KBM-7 (cell line): ENCODE measurements around the gene N4BP2L1.

Experiments used
- DNase-seq: peaks from one replicate; pipeline ENCODE4 v3.0.0-alpha.2; 2015
- in situ Hi-C: fragments of 300-500 bp; cut with MboI; formaldehyde crosslinking; loops from 2 replicates; pipeline ENCODE4 v1.14.3; 2020; ENCODE audit warnings: low sequenced_read_pairs, low pct_unique_long_range_greater_than_20kb, mixed read lengths

The N4BP2L1 gene

GRCh38 chr13:32443111-32443510, 15.2 kb upstream of the N4BP2L1 start:
- in situ Hi-C loops, result no loop called here
- peak; percentile 53 for DNase-seq

GRCh38 chr13:32438871-32439270, 10.9 kb upstream of the N4BP2L1 start:
- no peak for DNase-seq
- in situ Hi-C loops, result no loop called here

DNA sequence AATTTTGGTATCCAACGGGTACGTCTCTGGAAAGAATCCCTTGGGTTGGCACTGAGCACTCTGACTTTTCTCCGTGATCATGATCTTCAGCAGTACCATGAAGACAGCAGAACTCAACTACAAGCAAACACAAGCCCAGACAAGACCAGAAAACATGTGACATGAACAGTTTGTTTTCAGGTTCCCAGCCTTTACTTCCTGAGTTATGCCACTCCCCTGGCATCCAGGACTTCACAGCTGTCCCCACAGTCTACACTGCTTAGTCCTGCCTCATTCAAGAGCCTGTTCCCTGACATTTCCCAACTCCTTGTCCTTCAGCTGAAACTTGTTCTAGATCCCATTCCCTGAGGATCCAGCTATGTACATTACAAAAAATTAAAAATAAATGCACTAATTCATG, 4.9 kb upstream of the N4BP2L1 start:
- peak; percentile 58 for DNase-seq
- in situ Hi-C loops, result no loop called here

GRCh38 chr13:32431361-32431760, 3.4 kb upstream of the N4BP2L1 start:
- DNase-seq, result no peak
- in situ Hi-C loops, result no loop called here

DNA sequence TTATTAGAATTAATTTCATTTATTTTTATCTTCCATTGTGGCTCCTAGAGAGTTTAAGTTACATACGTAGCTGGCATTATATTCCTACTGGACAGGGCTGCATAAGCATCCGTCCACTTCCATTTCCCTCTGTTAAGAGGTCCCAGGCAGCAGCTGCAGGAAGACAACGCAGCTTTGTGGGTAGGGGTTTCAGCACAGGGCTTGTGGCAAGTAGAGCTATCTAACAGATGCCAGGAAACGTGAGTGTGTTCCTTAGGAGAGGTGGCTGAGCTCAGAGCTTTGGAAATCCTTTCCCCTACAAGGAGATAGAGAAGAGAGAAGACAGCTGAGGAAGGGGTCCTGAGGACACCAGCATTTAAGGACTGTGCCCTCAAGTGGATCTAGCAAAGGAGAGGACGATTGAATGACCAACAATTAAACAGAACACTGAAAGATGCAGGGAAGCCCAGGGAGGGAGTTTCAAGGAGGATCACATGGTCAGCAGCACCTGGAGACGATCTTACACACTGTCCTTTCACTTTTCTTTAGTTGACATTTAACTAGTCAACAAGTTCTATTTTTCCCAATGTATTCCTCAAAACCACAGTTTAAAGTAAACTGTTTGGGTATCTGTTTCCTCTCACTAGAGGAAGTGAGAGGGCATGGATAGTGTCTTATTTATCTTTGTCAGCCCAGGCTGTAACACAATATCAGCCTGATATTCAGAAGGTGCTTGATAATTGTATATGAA, 2.3 kb upstream of the N4BP2L1 start:
- in situ Hi-C loops, result no loop called here
- DNase-seq, result peak; percentile 49

GRCh38 chr13:32429433-32429909, 1.5 kb upstream of the N4BP2L1 start:
- DNase-seq, result no peak
- in situ Hi-C loops, result no loop called here

- DNase-seq, result peak; percentile 63
- in situ Hi-C loops, result no loop called here
Measured at GRCh38 chr13:32428581-32429432, 877 bp upstream of the N4BP2L1 start.

GRCh38 chr13:32426990-32427851, 709 bp downstream of the N4BP2L1 start:
- no peak for DNase-seq
- in situ Hi-C loops, result no loop called here

GRCh38 chr13:32426191-32426989, 1.5 kb downstream of the N4BP2L1 start:
- peak; percentile 75 for DNase-seq
- in situ Hi-C loops, result no loop called here

GRCh38 chr13:32425158-32425557, 2.8 kb downstream of the N4BP2L1 start:
- in situ Hi-C loops, result no loop called here
- no peak for DNase-seq

DNA sequence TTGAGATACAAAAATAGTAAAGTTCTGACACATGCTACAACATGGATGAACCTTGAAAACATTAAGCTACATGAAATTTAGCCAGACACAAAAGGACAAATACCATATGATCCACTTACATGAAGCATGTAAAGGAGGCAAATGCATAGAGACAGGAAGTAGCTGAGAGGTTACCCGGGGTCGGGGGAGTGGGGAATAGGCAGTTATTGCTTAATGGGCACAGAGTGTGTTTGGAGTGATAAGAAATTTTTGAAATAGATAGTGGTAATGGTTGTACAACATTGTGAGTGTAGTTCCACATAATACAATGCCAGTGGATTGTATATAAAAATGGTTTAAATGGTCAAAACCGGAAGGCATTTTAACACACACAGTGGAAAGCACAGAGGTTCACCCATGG, 4.3 kb downstream of the N4BP2L1 start:
- DNase-seq, result peak; percentile 83
- in situ Hi-C loops, result no loop called here

- no peak for DNase-seq
- in situ Hi-C loops, result no loop called here
Measured at GRCh38 chr13:32419862-32420261, 8.1 kb downstream of the N4BP2L1 start.

DNA sequence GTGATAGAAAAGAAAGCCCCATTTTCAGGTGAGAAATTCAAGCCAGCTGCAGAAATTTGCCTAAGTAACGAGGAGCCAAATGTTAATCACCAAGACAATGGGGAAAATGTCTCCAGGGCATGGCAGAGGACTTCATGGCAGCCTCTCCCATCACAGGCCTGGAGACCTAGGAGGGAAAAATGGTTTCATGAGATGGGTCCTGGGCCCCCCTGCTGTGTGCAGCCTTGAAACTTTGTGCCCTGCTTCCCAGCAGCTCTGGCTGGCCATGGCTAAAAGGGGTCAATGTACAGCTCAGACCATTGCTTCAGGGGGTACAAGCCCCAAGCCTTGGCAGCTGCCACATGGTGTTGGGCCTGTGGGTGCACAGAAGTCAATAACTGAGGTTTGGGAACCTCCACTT, 9.9 kb downstream of the N4BP2L1 start:
- in situ Hi-C loops, result no loop called here
- no peak for DNase-seq

DNA sequence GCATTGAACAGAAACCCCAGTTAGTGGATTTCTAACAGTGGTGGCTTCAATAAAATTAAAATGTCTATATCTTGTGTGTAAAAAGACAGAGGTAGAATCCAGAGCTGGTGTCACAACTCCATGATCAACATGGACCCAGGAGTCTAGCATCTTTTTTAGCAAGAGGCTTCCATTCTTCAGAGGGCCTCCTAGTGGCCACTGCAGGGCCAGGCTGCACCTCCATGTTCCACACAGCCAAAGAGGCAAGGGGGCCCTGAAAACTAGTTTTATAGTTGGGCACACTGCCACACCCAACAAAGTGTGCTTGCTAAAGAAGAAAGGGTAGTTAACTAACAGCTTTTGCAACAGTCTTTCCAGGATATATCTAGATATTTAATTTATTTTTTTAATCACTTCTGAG, 12.9 kb downstream of the N4BP2L1 start:
- in situ Hi-C loops, result no loop called here
- DNase-seq, result peak; percentile 34

DNA sequence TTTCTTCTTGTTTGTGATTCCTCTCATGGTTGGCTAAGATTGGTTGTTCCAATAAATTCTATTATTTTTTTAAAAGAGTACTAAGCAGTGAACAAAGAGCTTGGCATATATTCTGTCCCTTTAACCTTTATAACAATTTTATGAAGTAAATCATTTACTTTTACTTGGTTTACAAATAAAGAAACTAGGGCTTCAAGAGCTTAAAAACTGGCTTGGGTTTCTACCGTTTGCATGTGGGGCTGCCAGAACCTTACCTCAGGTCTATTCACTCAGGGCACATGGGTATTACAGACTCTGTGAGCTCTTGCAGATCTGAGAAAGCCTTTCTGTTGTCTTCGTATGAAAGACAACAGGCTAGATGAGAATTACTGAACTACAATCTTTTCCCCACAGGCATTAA, 13.3 kb downstream of the N4BP2L1 start:
- in situ Hi-C loops, result no loop called here
- no peak for DNase-seq

DNA sequence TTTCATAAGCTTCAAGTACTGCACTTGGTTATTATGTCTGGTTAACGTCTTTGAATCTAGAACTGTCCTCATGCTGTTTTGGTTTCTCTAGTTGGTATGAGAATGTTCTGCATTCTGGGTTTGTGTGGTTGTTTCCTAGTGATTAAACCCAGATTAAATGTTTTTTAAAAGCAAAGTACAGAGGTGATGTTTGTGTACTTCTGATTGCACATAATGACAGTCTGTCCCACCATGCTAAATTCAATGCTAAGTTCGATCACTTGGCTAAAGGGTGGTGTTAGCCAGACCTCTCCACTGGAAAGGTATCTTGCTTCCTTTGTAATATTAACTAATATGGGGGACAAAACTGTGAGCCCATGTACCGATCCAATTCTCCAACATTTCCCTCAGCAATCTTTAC, 14.6 kb downstream of the N4BP2L1 start:
- no peak for DNase-seq
- in situ Hi-C loops, result no loop called here

GRCh38 chr13:32409561-32410421, 18.1 kb downstream of the N4BP2L1 start:
- no peak for DNase-seq
- in situ Hi-C loops, result no loop called here

- in situ Hi-C loops, result no loop called here
- DNase-seq, result no peak
Measured at GRCh38 chr13:32409001-32409313, 19.0 kb downstream of the N4BP2L1 start.
